Tibial artery (tissue), 4 donors: Measurements from ENCODE around the gene FOXL2NB.
A peak's percentile ranks its signal among the peaks of the same experiment; 100 is the strongest.

Source experiments
- DNase-seq, 2 donors: peaks; one replicate each; pipeline ENCODE4 v3.0.0-alpha.2; 2019
- H3K27ac ChIP-seq, 2 donors: fragments of 200-600 bp; sonication (generic) in 1 of 2; 1 replicate in 1 of 2; 2 replicates in 1 of 2; pipeline ENCODE4 v1.5.1; 2018 to 2019; ENCODE audit warnings: mild to moderate bottlenecking in 1 of 2
- H3K27me3 ChIP-seq, 2 donors: fragments of 200-600 bp; sonication (generic) in 1 of 2; one replicate each; pipeline versions ENCODE4 v1.5.1 to v1.6.0; 2016 to 2019
- H3K36me3 ChIP-seq, 3 donors: fragments of 200-600 bp; sonication (generic) in 2 of 3; one replicate each; pipeline ENCODE4 v1.5.1; 2016 to 2019; ENCODE audit warnings: mild to moderate bottlenecking in 2 of 3
- H3K4me1 ChIP-seq, 4 donors: fragments of 200-600 bp; sonication (generic) in 2 of 4; 1 replicate in 3 of 4; 2 replicates in 1 of 4; pipeline ENCODE4 v1.5.1; 2016 to 2019
- H3K4me3 ChIP-seq, 2 donors: fragments of 200-600 bp; sonication (generic) in 1 of 2; 1 replicate in 1 of 2; 2 replicates in 1 of 2; pipeline ENCODE4 v1.5.1; 2018 to 2019; ENCODE audit warnings: mild to moderate bottlenecking in 2 of 2
- H3K9me3 ChIP-seq, 3 donors: fragments of 200-600 bp; sonication (generic) in 1 of 3; one replicate each; pipeline ENCODE4 v1.5.1; 2016 to 2019
- CTCF ChIP-seq, 2 experiments: fragments of 200-600 bp in 1 of 2; fragments of 450-650 bp in 1 of 2; IDR thresholded peaks; one replicate each; pipeline ENCODE4 v1.5.1; 2017 to 2019; ENCODE audit warnings: antibody characterized with exemption in 2 of 2, mild to moderate bottlenecking in 1 of 2, moderate library complexity in 1 of 2
- intact Hi-C: fragments of 100-400 bp; cut with DNase I; formaldehyde crosslinking; loops from one replicate; pipeline ENCODE4 v1.15.0; 2023; ENCODE audit warnings: low total_unique reads

FOXL2NB gene

GRCh38 chr3:138941259-138941885, 5.6 kb upstream of the FOXL2NB start:
- H3K27me3 ChIP-seq = peaks cover 3 to 99% of the 10 kb centered on the region in 2 donors
- no peaks in the 10 kb centered on the region for H3K36me3 ChIP-seq
- H3K9me3 ChIP-seq = no peaks in the 10 kb centered on the region
- no peak overlapping the region for H3K27ac ChIP-seq
- TF ChIP-seq CTCF (IDR thresholded peaks at IDR 0.05) = no peak
- peaks cover 0 to 59% (median 45%) of the 10 kb centered on the region in 4 donors for H3K4me1 ChIP-seq
- intact Hi-C loops = no loop called here
- peak in 1 of 2 donors; percentile 13 for DNase-seq
- H3K4me3 ChIP-seq = no peak overlapping the region

- Histone ChIP-seq H3K9me3 (no peaks in the 10 kb centered on the region), H3K27ac (no peak overlapping the region), H3K36me3 (no peaks in the 10 kb centered on the region), H3K27me3 (peaks cover 3 to 99% of the 10 kb centered on the region in 2 donors), H3K4me1 (peaks cover 0 to 59% (median 45%) of the 10 kb centered on the region in 4 donors), H3K4me3 (no peak overlapping the region)
- TF ChIP-seq CTCF (IDR thresholded peaks at IDR 0.05) = no peak
- peak in 1 of 2 donors; percentile 21 for DNase-seq
- intact Hi-C loops = no loop called here
Observed at GRCh38 chr3:138942271-138942670, 4.7 kb upstream of the FOXL2NB start.

GRCh38 chr3:138942861-138943623, 4.0 kb upstream of the FOXL2NB start:
- no peak for DNase-seq
- H3K4me1 ChIP-seq = peaks cover 0 to 53% (median 40%) of the 10 kb centered on the region in 4 donors
- intact Hi-C loops = no loop called here
- H3K4me3 ChIP-seq = no peak overlapping the region
- peaks cover 3 to 97% of the 10 kb centered on the region in 2 donors for H3K27me3 ChIP-seq
- H3K27ac ChIP-seq = no peak overlapping the region
- no peak for TF ChIP-seq CTCF (IDR thresholded peaks at IDR 0.05)
- no peaks in the 10 kb centered on the region for H3K9me3 ChIP-seq
- no peaks in the 10 kb centered on the region for H3K36me3 ChIP-seq

GRCh38 chr3:138943724-138944653, 3.0 kb upstream of the FOXL2NB start:
- H3K9me3 ChIP-seq = no peaks in the 10 kb centered on the region
- peak in 1 of 2 donors; percentile 20 for DNase-seq
- intact Hi-C loops = no loop called here
- no peak for TF ChIP-seq CTCF (IDR thresholded peaks at IDR 0.05)
- H3K4me3 ChIP-seq = no peak overlapping the region
- H3K4me1 ChIP-seq = peaks cover 0 to 44% (median 30%) of the 10 kb centered on the region in 4 donors
- H3K27me3 ChIP-seq = peaks cover 3 to 96% of the 10 kb centered on the region in 2 donors
- no peaks in the 10 kb centered on the region for H3K36me3 ChIP-seq
- no peak overlapping the region for H3K27ac ChIP-seq

- Histone ChIP-seq H3K27ac (no peak overlapping the region), H3K27me3 (peaks cover 3 to 96% of the 10 kb centered on the region in 2 donors), H3K4me1 (peaks cover 0 to 40% (median 29%) of the 10 kb centered on the region in 4 donors), H3K4me3 (peak overlapping the region in 1 of 2 donors; percentile 58), H3K36me3 (no peaks in the 10 kb centered on the region), H3K9me3 (no peaks in the 10 kb centered on the region)
- no peak for DNase-seq
- intact Hi-C loops = no loop called here
- TF ChIP-seq CTCF (IDR thresholded peaks at IDR 0.05) = no peak
Observed at GRCh38 chr3:138944654-138944928, 2.4 kb upstream of the FOXL2NB start.
